Measurements from ENCODE around the gene TXNDC2. TPM values are rescaled to one million over a fixed set of nuclear protein-coding genes. Genes with fewer than 3 reads are reported as not detected.

The TXNDC2 gene
- total RNA-seq, 1 donor from 2014 or later = not detected

DNA sequence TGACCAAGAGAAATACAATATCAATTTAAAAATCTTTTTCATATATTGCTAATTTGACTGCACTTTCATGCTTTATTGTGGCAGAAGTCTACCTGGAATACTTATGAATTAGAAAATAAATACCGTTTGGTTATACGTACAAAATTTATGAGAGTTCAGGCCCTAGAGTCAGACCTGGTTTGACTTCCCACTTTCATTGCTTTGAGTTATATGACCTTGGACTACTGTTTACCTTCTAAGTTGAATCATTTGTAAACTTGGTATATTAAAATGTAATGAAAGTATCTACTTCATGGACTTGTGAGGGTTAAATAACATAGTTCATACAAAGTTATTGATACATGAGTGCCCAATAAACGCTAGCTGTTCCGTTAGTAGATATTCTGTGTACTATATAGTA, 40.0 kb downstream of the TXNDC2 start:
- Mint-ChIP-seq H3K4me1 (peaks cover 13% of the 10 kb centered on the region), H3K4me3 (no peak overlapping the region), H3K36me3 (peaks cover 5% of the 10 kb centered on the region), H3K27ac (no peak overlapping the region), H3K27me3 (ENCODE audit: insufficient read depth, low read depth) (peaks cover 2% of the 10 kb centered on the region), H3K9me3 (no peaks in the 10 kb centered on the region)
- Histone ChIP-seq H3K4me1 (peaks cover 44% of the 10 kb centered on the region), H3K36me3 (no peaks in the 10 kb centered on the region), H2AFZ (replicated peaks) (no peak overlapping the region), H3F3A (ENCODE audit: low read depth) (no peaks in the 10 kb centered on the region), H3K79me2 (ENCODE audit: low read depth) (peaks cover 100% of the 10 kb centered on the region), H3K9me3 (ENCODE audit: low read depth) (no peaks in the 10 kb centered on the region), H3K4me2 (no peak overlapping the region), H3K9ac (no peak overlapping the region), H3K4me3 (no peak overlapping the region), H3K27me3 (no peaks in the 10 kb centered on the region), H3K27ac (no peak overlapping the region), H4K20me1 (ENCODE audit: low read depth) (peaks cover 96% of the 10 kb centered on the region)
- DNase-seq (ENCODE audit: low spot score) = no peak
- TF ChIP-seq EZH2 (IDR thresholded peaks at IDR 0.05) = no peak
- TF ChIP-seq EZH2phosphoT487 (IDR thresholded peaks at IDR 0.05) = no peak
- no peak for TF ChIP-seq CTCF (IDR thresholded peaks at IDR 0.05)

DNA sequence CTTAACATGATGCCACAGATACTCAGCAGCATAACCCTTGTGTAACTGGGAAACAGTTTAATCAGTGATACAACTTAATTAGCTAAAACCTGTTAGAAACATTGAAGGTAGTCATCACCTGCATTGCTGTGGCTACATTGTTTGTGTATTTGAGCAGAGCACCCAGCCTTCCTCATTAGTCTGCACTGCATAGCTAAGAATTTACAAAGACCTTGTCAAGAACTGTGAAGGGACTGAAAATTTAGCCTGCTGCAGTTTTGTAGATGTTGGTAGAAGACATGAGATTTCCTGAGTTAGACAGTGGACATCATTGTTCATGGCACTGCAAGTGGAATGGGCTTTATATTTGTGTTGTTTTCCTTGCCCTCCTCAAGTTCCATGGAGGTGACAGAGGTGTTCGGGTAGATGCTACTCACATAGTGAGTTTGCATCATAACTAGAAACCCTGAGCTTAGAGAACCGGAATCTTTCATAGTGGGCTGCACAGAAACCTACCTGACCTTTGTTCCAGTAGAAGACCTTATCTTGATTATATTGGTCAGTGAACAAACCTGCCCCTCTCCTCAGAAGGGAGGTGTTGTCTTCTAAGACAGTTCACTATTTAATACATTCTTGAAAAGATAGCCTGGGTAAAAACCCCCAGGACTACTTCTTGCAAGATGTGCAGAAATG, 40.6 kb downstream of the TXNDC2 start:
- Mint-ChIP-seq H3K27ac (no peak overlapping the region), H3K4me3 (no peak overlapping the region)
- H3K4me2 ChIP-seq = no peak overlapping the region

GRCh38 chr18:9926977-9927376, 41.2 kb downstream of the TXNDC2 start:
- Histone ChIP-seq H3K4me1 (peaks cover 44% of the 10 kb centered on the region), H3K36me3 (no peaks in the 10 kb centered on the region), H3K79me2 (ENCODE audit: low read depth) (peaks cover 100% of the 10 kb centered on the region), H3K4me2 (no peak overlapping the region), H3K4me3 (no peak overlapping the region), H3K27ac (no peak overlapping the region), H3F3A (ENCODE audit: low read depth) (no peaks in the 10 kb centered on the region), H2AFZ (replicated peaks) (no peak overlapping the region), H3K27me3 (no peaks in the 10 kb centered on the region), H3K9me3 (ENCODE audit: low read depth) (no peaks in the 10 kb centered on the region), H3K9ac (no peak overlapping the region), H4K20me1 (ENCODE audit: low read depth) (peaks cover 86% of the 10 kb centered on the region)
- Mint-ChIP-seq H3K27ac (no peak overlapping the region), H3K9me3 (no peaks in the 10 kb centered on the region), H3K27me3 (ENCODE audit: insufficient read depth, low read depth) (peaks cover 2% of the 10 kb centered on the region), H3K4me3 (no peak overlapping the region), H3K36me3 (peaks cover 10% of the 10 kb centered on the region), H3K4me1 (peaks cover 13% of the 10 kb centered on the region)
- TF ChIP-seq EZH2phosphoT487 (IDR thresholded peaks at IDR 0.05) (no peak), EZH2 (IDR thresholded peaks at IDR 0.05) (no peak), CTCF (IDR thresholded peaks at IDR 0.05) (no peak)
- DNase-seq (ENCODE audit: low spot score) = no peak

More for the DNA sequence above, 40.6 kb downstream of the TXNDC2 start:
- Histone ChIP-seq H3K9me3 (ENCODE audit: low read depth) (no peaks in the 10 kb centered on the region), H3K27ac (no peak overlapping the region), H4K20me1 (ENCODE audit: low read depth) (peaks cover 93% of the 10 kb centered on the region), H3F3A (ENCODE audit: low read depth) (no peaks in the 10 kb centered on the region), H3K9ac (no peak overlapping the region), H3K4me3 (no peak overlapping the region), H2AFZ (replicated peaks) (no peak overlapping the region), H3K36me3 (no peaks in the 10 kb centered on the region), H3K4me1 (peaks cover 44% of the 10 kb centered on the region), H3K79me2 (ENCODE audit: low read depth) (peaks cover 100% of the 10 kb centered on the region), H3K27me3 (no peaks in the 10 kb centered on the region)
- H3K27me3 Mint-ChIP-seq (ENCODE audit: insufficient read depth, low read depth) = peaks cover 2% of the 10 kb centered on the region
- TF ChIP-seq CTCF (IDR thresholded peaks at IDR 0.05) (no peak), EZH2 (IDR thresholded peaks at IDR 0.05) (no peak), EZH2phosphoT487 (IDR thresholded peaks at IDR 0.05) (no peak)
- H3K4me1 Mint-ChIP-seq = peaks cover 13% of the 10 kb centered on the region
- no peaks in the 10 kb centered on the region for H3K9me3 Mint-ChIP-seq
- peaks cover 8% of the 10 kb centered on the region for H3K36me3 Mint-ChIP-seq
- no peak for DNase-seq (ENCODE audit: low spot score)

All from neural progenitor cell (in vitro differentiated cells).